ENCODE results near the gene MCTP1. TPM values are rescaled to one million over a fixed set of nuclear protein-coding genes. Genes with fewer than 3 reads are reported as not detected.

MCTP1 gene
- total and polyA plus RNA-seq, 10 of the 15 experiments (the other 5 are each of a cell fraction or from before 2014, with no cell fraction given) = 12.6 to 45.9 (median 18.8) TPM

DNA sequence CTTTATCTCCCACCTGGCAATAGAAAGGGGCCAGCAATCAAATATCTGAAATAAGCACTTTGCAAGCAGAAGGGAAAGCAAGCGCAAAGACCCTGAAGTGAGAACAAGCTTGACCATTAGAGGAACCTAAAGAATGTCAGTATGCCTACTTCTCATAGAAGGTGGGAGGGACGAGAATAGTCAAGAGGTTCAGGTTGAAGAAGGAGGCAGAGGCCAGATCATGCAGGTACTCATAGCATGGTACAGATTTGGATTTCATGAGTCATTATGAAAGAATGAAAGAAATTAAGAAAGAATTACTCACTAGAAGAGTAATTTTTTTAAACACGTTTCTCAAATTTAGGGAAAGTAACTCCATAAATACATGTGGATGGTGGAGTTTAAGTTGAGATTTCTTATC lies 33.7 kb downstream of the MCTP1 start:
- ATAC-seq (no peak), DNase-seq (ENCODE audit: low read depth, low spot score) (no peak), FAIRE-seq (no peak)
- no TSS peak for BruUV-seq (replicated peaks)
- intact Hi-C loops (cut with micrococcal nuclease; ENCODE audit: unreplicated experiment) (no loop called here), in situ Hi-C loops (cut with MboI) (no loop called here)
- Histone ChIP-seq H3K27me3 (replicated peaks in 1 of 2; ENCODE audit: control insufficient read depth in 2 of 2, insufficient read depth in 2 of 2, low read length in 1 of 2) (peaks cover 0 to under 1% of the 10 kb centered on the region in 2 experiments; a peak in 2 of 4 replicates), H2AFZ (ENCODE audit: control insufficient read depth, low read depth, low read length) (no peak overlapping the region), H3K4me1 (ENCODE audit: control insufficient read depth, insufficient read depth, low read length) (no peaks in the 10 kb centered on the region), H3K9me3 (replicated peaks; ENCODE audit: control insufficient read depth, insufficient read depth, low read length) (no peaks in the 10 kb centered on the region; the same call in 2 of the 3 replicates), H3K79me2 (ENCODE audit: control insufficient read depth, insufficient read depth, low read length) (no peaks in the 10 kb centered on the region), H3K27ac (ENCODE audit: control insufficient read depth, insufficient read depth) (no peak overlapping the region), H3K36me3 (ENCODE audit: control insufficient read depth in 2 of 2, insufficient read depth in 2 of 2, low read length in 1 of 2) (no peaks in the 10 kb centered on the region), H3K4me3 (no peak overlapping the region), H3K9ac (ENCODE audit: control insufficient read depth, insufficient read depth, low read length) (no peak overlapping the region), H4K20me1 (ENCODE audit: control insufficient read depth, insufficient read depth) (no peaks in the 10 kb centered on the region), H3K4me2 (ENCODE audit: control insufficient read depth, insufficient read depth) (no peak overlapping the region)
- 12% methylated on average over 3 of the region's 3 CpGs for WGBS (ENCODE audit: insufficient coverage, insufficient replicate concordance, low lambda C conversion rate, missing lambda C conversion rate)
- no peak for TF ChIP-seq STAT1 (conservative IDR thresholded peaks at IDR 0.05)
- RAD21 ChIA-PET (ENCODE audit: unreplicated experiment) = interaction anchor here (1.4 kb wide), 1 partner anchor 282 kb away, joined by 4 read pairs; no protein-coding TSS in a partner anchor
- SMC1A ChIA-PET (ENCODE audit: uncharacterized antibody, unreplicated experiment) = interaction anchor here (0.7 to 1.5 kb wide), 4 partner anchors 9 to 282 kb away, joined by 3 to 5 read pairs (median 4); no protein-coding TSS in a partner anchor
- CTCF ChIA-PET = interaction anchor here (1.5 kb wide), 1 partner anchor 282 kb away, joined by 4 read pairs; no protein-coding TSS in a partner anchor
- POLR2A ChIA-PET = no interaction called here

DNA sequence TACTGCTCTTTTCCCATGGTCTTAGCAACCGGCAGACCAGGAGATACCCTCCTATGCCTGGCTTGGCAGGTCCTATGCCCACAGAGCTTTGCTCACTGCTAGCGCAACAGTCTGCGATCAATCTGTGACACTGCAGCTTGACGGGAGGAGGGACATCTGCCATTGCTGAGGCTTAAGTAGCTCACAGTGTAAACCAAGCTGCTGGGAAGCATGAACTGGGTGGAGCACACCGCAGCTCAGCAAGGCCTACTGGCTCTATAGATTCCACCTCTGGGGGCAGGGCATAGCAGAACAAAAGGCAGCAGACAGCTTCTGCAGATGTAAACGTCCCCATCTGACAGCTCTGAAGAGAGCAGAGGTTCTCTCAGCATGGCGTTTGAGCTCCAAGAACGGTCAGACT lies 40.4 kb downstream of the MCTP1 start:
- ChIA-PET POLR2A (no interaction called here), RAD21 (ENCODE audit: unreplicated experiment) (no interaction called here), CTCF (interaction anchor here (0.6 to 1.3 kb wide), 4 partner anchors 10 to 276 kb away, joined by 3 to 4 read pairs (median 3); no protein-coding TSS in a partner anchor), SMC1A (ENCODE audit: uncharacterized antibody, unreplicated experiment) (interaction anchor here (2.1 kb wide), 1 partner anchor 275 kb away, joined by 5 read pairs; no protein-coding TSS in a partner anchor)
- H3K27ac ChIP-seq (ENCODE audit: control insufficient read depth, insufficient read depth) = no peak overlapping the region
- no peak overlapping the region for H3K9ac ChIP-seq (ENCODE audit: control insufficient read depth, insufficient read depth, low read length)
- H3K36me3 ChIP-seq (ENCODE audit: control insufficient read depth in 2 of 2, insufficient read depth in 2 of 2, low read length in 1 of 2) = no peaks in the 10 kb centered on the region
- FAIRE-seq (no peak), ATAC-seq (no peak), DNase-seq (ENCODE audit: low read depth, low spot score) (no peak)
- H4K20me1 ChIP-seq (ENCODE audit: control insufficient read depth, insufficient read depth) = no peaks in the 10 kb centered on the region
- H3K27me3 ChIP-seq (replicated peaks in 1 of 2; ENCODE audit: control insufficient read depth in 2 of 2, insufficient read depth in 2 of 2, low read length in 1 of 2) = peaks cover 0 to 1% of the 10 kb centered on the region in 2 experiments; a peak in 1 of 4 replicates
- no peak overlapping the region for H3K4me3 ChIP-seq
- H3K9me3 ChIP-seq (replicated peaks; ENCODE audit: control insufficient read depth, insufficient read depth, low read length) = no peaks in the 10 kb centered on the region; the same call in 2 of the 3 replicates
- BruUV-seq (replicated peaks) = no TSS peak
- in situ Hi-C loops (cut with MboI) = no loop called here
- H3K4me2 ChIP-seq (ENCODE audit: control insufficient read depth, insufficient read depth) = no peak overlapping the region
- no peaks in the 10 kb centered on the region for H3K79me2 ChIP-seq (ENCODE audit: control insufficient read depth, insufficient read depth, low read length)
- no peaks in the 10 kb centered on the region for H3K4me1 ChIP-seq (ENCODE audit: control insufficient read depth, insufficient read depth, low read length)
- WGBS (ENCODE audit: insufficient coverage, insufficient replicate concordance, low lambda C conversion rate, missing lambda C conversion rate) = 48% methylated on average over 8 of the region's 8 CpGs
- H2AFZ ChIP-seq (ENCODE audit: control insufficient read depth, low read depth, low read length) = no peak overlapping the region
- intact Hi-C loops (cut with micrococcal nuclease; ENCODE audit: unreplicated experiment) = no loop called here
- no peak for TF ChIP-seq CREM (IDR thresholded peaks at IDR 0.05; ENCODE audit: low read depth)
- TF ChIP-seq KDM1A (IDR thresholded peaks at IDR 0.05; ENCODE audit: borderline replicate concordance) = no peak
- TF ChIP-seq JUNB (IDR thresholded peaks at IDR 0.05) = no peak
- TF ChIP-seq, protein P1, sequence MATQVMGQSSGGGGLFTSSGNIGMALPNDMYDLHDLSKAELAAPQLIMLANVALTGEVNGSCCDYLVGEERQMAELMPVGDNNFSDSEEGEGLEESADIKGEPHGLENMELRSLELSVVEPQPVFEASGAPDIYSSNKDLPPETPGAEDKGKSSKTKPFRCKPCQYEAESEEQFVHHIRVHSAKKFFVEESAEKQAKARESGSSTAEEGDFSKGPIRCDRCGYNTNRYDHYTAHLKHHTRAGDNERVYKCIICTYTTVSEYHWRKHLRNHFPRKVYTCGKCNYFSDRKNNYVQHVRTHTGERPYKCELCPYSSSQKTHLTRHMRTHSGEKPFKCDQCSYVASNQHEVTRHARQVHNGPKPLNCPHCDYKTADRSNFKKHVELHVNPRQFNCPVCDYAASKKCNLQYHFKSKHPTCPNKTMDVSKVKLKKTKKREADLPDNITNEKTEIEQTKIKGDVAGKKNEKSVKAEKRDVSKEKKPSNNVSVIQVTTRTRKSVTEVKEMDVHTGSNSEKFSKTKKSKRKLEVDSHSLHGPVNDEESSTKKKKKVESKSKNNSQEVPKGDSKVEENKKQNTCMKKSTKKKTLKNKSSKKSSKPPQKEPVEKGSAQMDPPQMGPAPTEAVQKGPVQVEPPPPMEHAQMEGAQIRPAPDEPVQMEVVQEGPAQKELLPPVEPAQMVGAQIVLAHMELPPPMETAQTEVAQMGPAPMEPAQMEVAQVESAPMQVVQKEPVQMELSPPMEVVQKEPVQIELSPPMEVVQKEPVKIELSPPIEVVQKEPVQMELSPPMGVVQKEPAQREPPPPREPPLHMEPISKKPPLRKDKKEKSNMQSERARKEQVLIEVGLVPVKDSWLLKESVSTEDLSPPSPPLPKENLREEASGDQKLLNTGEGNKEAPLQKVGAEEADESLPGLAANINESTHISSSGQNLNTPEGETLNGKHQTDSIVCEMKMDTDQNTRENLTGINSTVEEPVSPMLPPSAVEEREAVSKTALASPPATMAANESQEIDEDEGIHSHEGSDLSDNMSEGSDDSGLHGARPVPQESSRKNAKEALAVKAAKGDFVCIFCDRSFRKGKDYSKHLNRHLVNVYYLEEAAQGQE (IDR thresholded peaks at IDR 0.05; ENCODE audit: low read depth, low read length) = no peak
- TF ChIP-seq, protein P2, sequence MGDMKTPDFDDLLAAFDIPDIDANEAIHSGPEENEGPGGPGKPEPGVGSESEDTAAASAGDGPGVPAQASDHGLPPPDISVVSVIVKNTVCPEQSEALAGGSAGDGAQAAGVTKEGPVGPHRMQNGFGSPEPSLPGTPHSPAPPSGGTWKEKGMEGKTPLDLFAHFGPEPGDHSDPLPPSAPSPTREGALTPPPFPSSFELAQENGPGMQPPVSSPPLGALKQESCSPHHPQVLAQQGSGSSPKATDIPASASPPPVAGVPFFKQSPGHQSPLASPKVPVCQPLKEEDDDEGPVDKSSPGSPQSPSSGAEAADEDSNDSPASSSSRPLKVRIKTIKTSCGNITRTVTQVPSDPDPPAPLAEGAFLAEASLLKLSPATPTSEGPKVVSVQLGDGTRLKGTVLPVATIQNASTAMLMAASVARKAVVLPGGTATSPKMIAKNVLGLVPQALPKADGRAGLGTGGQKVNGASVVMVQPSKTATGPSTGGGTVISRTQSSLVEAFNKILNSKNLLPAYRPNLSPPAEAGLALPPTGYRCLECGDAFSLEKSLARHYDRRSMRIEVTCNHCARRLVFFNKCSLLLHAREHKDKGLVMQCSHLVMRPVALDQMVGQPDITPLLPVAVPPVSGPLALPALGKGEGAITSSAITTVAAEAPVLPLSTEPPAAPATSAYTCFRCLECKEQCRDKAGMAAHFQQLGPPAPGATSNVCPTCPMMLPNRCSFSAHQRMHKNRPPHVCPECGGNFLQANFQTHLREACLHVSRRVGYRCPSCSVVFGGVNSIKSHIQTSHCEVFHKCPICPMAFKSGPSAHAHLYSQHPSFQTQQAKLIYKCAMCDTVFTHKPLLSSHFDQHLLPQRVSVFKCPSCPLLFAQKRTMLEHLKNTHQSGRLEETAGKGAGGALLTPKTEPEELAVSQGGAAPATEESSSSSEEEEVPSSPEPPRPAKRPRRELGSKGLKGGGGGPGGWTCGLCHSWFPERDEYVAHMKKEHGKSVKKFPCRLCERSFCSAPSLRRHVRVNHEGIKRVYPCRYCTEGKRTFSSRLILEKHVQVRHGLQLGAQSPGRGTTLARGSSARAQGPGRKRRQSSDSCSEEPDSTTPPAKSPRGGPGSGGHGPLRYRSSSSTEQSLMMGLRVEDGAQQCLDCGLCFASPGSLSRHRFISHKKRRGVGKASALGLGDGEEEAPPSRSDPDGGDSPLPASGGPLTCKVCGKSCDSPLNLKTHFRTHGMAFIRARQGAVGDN (IDR thresholded peaks at IDR 0.05) = no peak
- no peak for TF ChIP-seq MEF2A (IDR thresholded peaks at IDR 0.05; ENCODE audit: insufficient read depth, low read depth, low read length)

All from GM12878 (cell line).